HG02642 (cell line): Measurements from ENCODE around the gene KRTAP4-3.
"Not testable (repeated sequence)": the region's sequence is repeated elsewhere in the genome, so short reads cannot be mapped to it uniquely, and the experiment has no call there.

Experiments
- ATAC-seq: cut with Tn5 transposase; IDR thresholded peaks from one replicate; pipeline ENCODE4 v1.9.1; 2021; ENCODE audit warnings: mild to moderate bottlenecking; ENCODE audit not compliant: unreplicated experiment, poor library complexity

The KRTAP4-3 gene

GRCh38 chr17:41168121-41168520 lies at the start of gene KRTAP4-3:
KRTAP4-3 (minus strand) TSS chr17:41168221; CDS start chr17:41168172, 49 bp downstream.
- no peak for ATAC-seq

- no peak for ATAC-seq
These were observed 47.7 kb upstream of the KRTAP4-3 start for GRCh38 chr17:41215681-41216080.

GRCh38 chr17:41212524-41213169 lies 44.6 kb upstream of the KRTAP4-3 start:
- no peak for ATAC-seq

GRCh38 chr17:41211845-41212466 lies 43.9 kb upstream of the KRTAP4-3 start:
- ATAC-seq, result no peak

GRCh38 chr17:41199421-41200078 lies 31.5 kb upstream of the KRTAP4-3 start:
- ATAC-seq, result no peak

GRCh38 chr17:41196068-41196467 lies 28.0 kb upstream of the KRTAP4-3 start:
- no peak for ATAC-seq

- no peak for ATAC-seq
These were observed 22.3 kb upstream of the KRTAP4-3 start for GRCh38 chr17:41190328-41190727.

GRCh38 chr17:41189837-41190318 lies 21.9 kb upstream of the KRTAP4-3 start, which contains the start of gene KRTAP9-1:
KRTAP9-1 (plus strand) TSS chr17:41189887; CDS start chr17:41189887, 0 bp downstream.
- not testable (repeated sequence) for ATAC-seq

- ATAC-seq, result no peak
These were observed 18.9 kb upstream of the KRTAP4-3 start for GRCh38 chr17:41186872-41187271.

GRCh38 chr17:41185001-41185400 lies 17.0 kb upstream of the KRTAP4-3 start:
- ATAC-seq, result no peak

- ATAC-seq, result no peak
These were observed 16.5 kb upstream of the KRTAP4-3 start, which contains the start of gene KRTAP4-1 for GRCh38 chr17:41184480-41184961. KRTAP4-1 (minus strand) TSS chr17:41184911; CDS start chr17:41184854, 57 bp downstream.

GRCh38 chr17:41178843-41179616 lies 11.0 kb upstream of the KRTAP4-3 start:
- no peak for ATAC-seq

GRCh38 chr17:41178341-41178740 lies 10.3 kb upstream of the KRTAP4-3 start:
- ATAC-seq, result no peak

GRCh38 chr17:41177727-41178271 lies 9.8 kb upstream of the KRTAP4-3 start, which contains the start of gene KRTAP4-2:
KRTAP4-2 (minus strand) TSS chr17:41178221; CDS start chr17:41178164, 57 bp downstream.
- no peak for ATAC-seq

- no peak for ATAC-seq
These were observed 8.8 kb upstream of the KRTAP4-3 start for GRCh38 chr17:41176744-41177387.

GRCh38 chr17:41171886-41172285 lies 3.9 kb upstream of the KRTAP4-3 start:
- no peak for ATAC-seq

GRCh38 chr17:41167561-41167960 lies 460 bp downstream of the KRTAP4-3 start:
- no peak for ATAC-seq

- ATAC-seq, result no peak
These were observed 4.2 kb downstream of the KRTAP4-3 start for GRCh38 chr17:41163828-41164227.

GRCh38 chr17:41160648-41161047 lies 7.4 kb downstream of the KRTAP4-3 start, which contains the start of gene KRTAP4-4:
KRTAP4-4 (minus strand) TSS chr17:41160748; CDS start chr17:41160691, 57 bp downstream.
- no peak for ATAC-seq
